ENCODE results near the gene M1AP.

DNA sequence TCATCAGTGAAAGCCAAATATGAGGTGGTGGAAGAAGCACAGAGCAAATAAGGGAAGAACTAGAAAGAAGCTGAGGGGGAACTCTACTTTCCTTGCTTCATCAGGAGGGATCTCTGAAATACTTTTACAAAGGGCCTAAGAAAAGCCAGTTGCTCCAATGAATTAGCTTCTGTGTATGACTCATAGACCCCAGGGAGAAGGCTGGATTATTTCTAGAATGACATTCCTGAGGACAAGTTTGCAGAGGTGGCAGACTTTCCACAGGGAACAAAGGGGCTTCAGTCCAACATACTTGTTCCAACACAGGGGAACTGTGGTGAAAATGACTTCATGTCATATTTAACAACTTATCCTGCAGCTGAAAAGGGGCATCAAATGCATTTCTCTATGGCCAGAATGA lies 64.6 kb downstream of the M1AP start:
- no peak for TF ChIP-seq CTCF (IDR thresholded peaks at IDR 0.05)
- no peak for TF ChIP-seq POLR2A (IDR thresholded peaks at IDR 0.05)

Data from thyroid gland (tissue), 4 donors.